SK-N-SH treated with all-trans-retinoic acid at 6 μM for 48 hours (cell line): Measurements from ENCODE around the gene TRAPPC2L.

Experiments
- ATAC-seq: fragments of 200-7000 bp; cut with Tn5 transposase; 3 replicates; pipeline ENCODE4 v1.9.1; 2020; ENCODE audit warnings: mild to moderate bottlenecking, moderate library complexity
- ARNTL ChIP-seq: fragments of 450-650 bp; formaldehyde crosslinking; IDR thresholded peaks from 2 replicates; pipeline ENCODE4 v1.5.0; 2020; ENCODE audit warnings: low read depth, mild to moderate bottlenecking, moderate library complexity, borderline replicate concordance
- BACH2 ChIP-seq: fragments of 250-450 bp; sonication (Bioruptor Pico); IDR thresholded peaks from 2 replicates; pipeline ENCODE4 v1.9.0; 2021; ENCODE audit warnings: mild to moderate bottlenecking, borderline replicate concordance
- CREB5 ChIP-seq: fragments of 250-450 bp; sonication (Bioruptor Pico); IDR thresholded peaks from 2 replicates; pipeline ENCODE4 v1.5.1; 2020; ENCODE audit warnings: low read depth, mild to moderate bottlenecking, moderate library complexity
- CSDC2 ChIP-seq: fragments of 250-450 bp; sonication (Bioruptor Pico); IDR thresholded peaks from 2 replicates; pipeline ENCODE4 v1.5.0; 2020; ENCODE audit warnings: mild to moderate bottlenecking, moderate library complexity
- CSRNP3 ChIP-seq: fragments of 250-450 bp; sonication (Bioruptor Pico); IDR thresholded peaks from 2 replicates; pipeline ENCODE4 v1.5.1; 2021; ENCODE audit warnings: mild to moderate bottlenecking, moderate library complexity
- ESRRG ChIP-seq: fragments of 250-450 bp; sonication (Bioruptor Pico); IDR thresholded peaks from 2 replicates; pipeline ENCODE4 v1.6.1; 2021; ENCODE audit warnings: mild to moderate bottlenecking
- GLIS3 ChIP-seq: fragments of 250-450 bp; sonication (Bioruptor Pico); IDR thresholded peaks from 2 replicates; pipeline ENCODE4 v1.5.0; 2020; ENCODE audit warnings: mild to moderate bottlenecking, moderate library complexity
- ISL1 ChIP-seq: fragments of 250-450 bp; sonication (Bioruptor Pico); IDR thresholded peaks from 2 replicates; pipeline ENCODE4 v2.1.2; 2022; ENCODE audit warnings: mild to moderate bottlenecking, moderate library complexity
- PATZ1 ChIP-seq: fragments of 250-450 bp; sonication (Bioruptor Pico); IDR thresholded peaks from 2 replicates; pipeline ENCODE4 v1.8.0; 2020; ENCODE audit warnings: mild to moderate bottlenecking, moderate library complexity, borderline replicate concordance
- PPARA ChIP-seq: fragments of 250-450 bp; sonication (Bioruptor Pico); IDR thresholded peaks from 2 replicates; pipeline ENCODE4 v1.5.0; 2020; ENCODE audit warnings: mild to moderate bottlenecking, borderline replicate concordance
- RARB ChIP-seq: fragments of 250-450 bp; sonication (Bioruptor Pico); IDR thresholded peaks from 2 replicates; pipeline ENCODE4 v1.8.0; 2021; ENCODE audit warnings: mild to moderate bottlenecking, moderate library complexity
- SNAI2 ChIP-seq: fragments of 250-450 bp; sonication (Bioruptor Pico); IDR thresholded peaks from 2 replicates; pipeline ENCODE4 v1.5.0; 2020; ENCODE audit warnings: mild to moderate bottlenecking, moderate library complexity
- TCF4 ChIP-seq: fragments of 250-450 bp; sonication (Bioruptor Pico); IDR thresholded peaks from 2 replicates; pipeline ENCODE4 v1.8.0; 2021; ENCODE audit warnings: mild to moderate bottlenecking, moderate library complexity, borderline replicate concordance
- TOX ChIP-seq: fragments of 250-450 bp; sonication (Bioruptor Pico); IDR thresholded peaks from 2 replicates; pipeline ENCODE4 v1.8.0; 2021; ENCODE audit warnings: mild to moderate bottlenecking, moderate library complexity, borderline replicate concordance
- TSHZ2 ChIP-seq: fragments of 250-450 bp; sonication (Bioruptor Pico); IDR thresholded peaks from 2 replicates; pipeline ENCODE4 v1.5.0; 2020; ENCODE audit warnings: mild to moderate bottlenecking, moderate library complexity
- ZFP3 ChIP-seq: fragments of 250-450 bp; sonication (Bioruptor Pico); IDR thresholded peaks from 2 replicates; pipeline ENCODE4 v1.5.0; 2020; ENCODE audit warnings: mild to moderate bottlenecking, moderate library complexity
- ZFP30 ChIP-seq: fragments of 450-650 bp; formaldehyde crosslinking; IDR thresholded peaks from 2 replicates; pipeline ENCODE4 v1.5.0; 2022; ENCODE audit warnings: mild to moderate bottlenecking, moderate library complexity
- ZNF565 ChIP-seq: fragments of 450-650 bp; formaldehyde crosslinking; conservative IDR thresholded peaks from 2 replicates; pipeline ENCODE4 v1.5.0; 2020; ENCODE audit warnings: low read depth, mild to moderate bottlenecking, moderate library complexity
- ZNF70 ChIP-seq: fragments of 450-650 bp; formaldehyde crosslinking; IDR thresholded peaks from 2 replicates; pipeline ENCODE4 v1.5.0; 2020; ENCODE audit warnings: mild to moderate bottlenecking, moderate library complexity
- ZNF8 ChIP-seq: fragments of 450-650 bp; formaldehyde crosslinking; IDR thresholded peaks from 2 replicates; pipeline ENCODE4 v1.5.0; 2020; ENCODE audit warnings: mild to moderate bottlenecking, moderate library complexity

TRAPPC2L gene

GRCh38 chr16:88854306-88855111 is 2.4 kb upstream of the TRAPPC2L start:
- TF ChIP-seq ZFP30 (CRISPR knock-in tag) (no peak), ZFP3 (no peak), BACH2 (CRISPR knock-in tag) (no peak), ESRRG (no peak), CSDC2 (CRISPR knock-in tag) (no peak), ZNF70 (CRISPR knock-in tag) (no peak), SNAI2 (CRISPR knock-in tag) (no peak), TSHZ2 (CRISPR knock-in tag) (no peak), ZNF565 (CRISPR knock-in tag) (no peak)
- no peak for ATAC-seq

GRCh38 chr16:88855176-88855575 is 1.8 kb upstream of the TRAPPC2L start:
- TF ChIP-seq ARNTL (CRISPR knock-in tag): no peak
- TF ChIP-seq TOX (CRISPR knock-in tag): no peak
- ATAC-seq: no peak

- TF ChIP-seq PPARA: no peak
- no peak for TF ChIP-seq ISL1 (CRISPR knock-in tag)
- TF ChIP-seq BACH2 (CRISPR knock-in tag): no peak
- no peak for TF ChIP-seq TCF4 (CRISPR knock-in tag)
- no peak for TF ChIP-seq SNAI2 (CRISPR knock-in tag)
- ATAC-seq: no peak
Observed at GRCh38 chr16:88855736-88856121, 1.2 kb upstream of the TRAPPC2L start.

GRCh38 chr16:88856122-88856827 is 652 bp upstream of the TRAPPC2L start:
- no peak for ATAC-seq
- TF ChIP-seq ARNTL (CRISPR knock-in tag) (no peak), BACH2 (CRISPR knock-in tag) (no peak), PPARA (no peak), ZNF70 (CRISPR knock-in tag) (no peak), ZNF8 (CRISPR knock-in tag) (no peak), ZFP3 (no peak), ESRRG (no peak), RARB (no peak), CSRNP3 (CRISPR knock-in tag) (no peak), TCF4 (CRISPR knock-in tag) (no peak), SNAI2 (CRISPR knock-in tag) (no peak), CREB5 (CRISPR knock-in tag) (no peak), GLIS3 (CRISPR knock-in tag) (no peak)

- ATAC-seq: peak; percentile 89
- TF ChIP-seq ZNF565 (CRISPR knock-in tag) (no peak), ARNTL (CRISPR knock-in tag) (no peak), ZNF70 (CRISPR knock-in tag) (no peak), RARB (no peak), TSHZ2 (CRISPR knock-in tag) (no peak), ZFP30 (CRISPR knock-in tag) (no peak), PATZ1 (no peak), CREB5 (CRISPR knock-in tag) (no peak)
Observed at GRCh38 chr16:88857728-88858339, 907 bp downstream of the TRAPPC2L start.
